Right atrium auricular region (tissue), 2 donors: ENCODE results near the gene EPHA4. TPM values are rescaled to one million over a fixed set of nuclear protein-coding genes. Genes with fewer than 3 reads are reported as not detected.

ENCODE experiments used
- DNase-seq: peaks from one replicate; pipeline ENCODE4 v3.0.0-alpha.2; 2019; ENCODE audit warnings: low spot score
- H3K27ac ChIP-seq, 2 donors: fragments of 200-600 bp; sonication (generic); 1 replicate in 1 of 2; 2 replicates in 1 of 2; pipeline ENCODE4 v1.5.1; 2016 to 2019
- H3K27me3 ChIP-seq, 2 donors: fragments of 200-600 bp; sonication (generic); one replicate each; pipeline versions ENCODE4 v1.5.1 to v1.6.0; 2017 to 2019
- H3K36me3 ChIP-seq: fragments of 200-600 bp; sonication (generic); one replicate; pipeline ENCODE4 v1.5.1; 2016
- H3K4me1 ChIP-seq, 2 donors: fragments of 200-600 bp; sonication (generic); one replicate each; pipeline versions ENCODE4 v1.5.1 to v1.6.0; 2017 to 2019
- H3K4me3 ChIP-seq, 2 donors: fragments of 200-600 bp; sonication (generic); 1 replicate in 1 of 2; 2 replicates in 1 of 2; pipeline ENCODE4 v1.5.1; 2017 to 2019; ENCODE audit warnings: mild to moderate bottlenecking in 1 of 2, moderate library complexity in 1 of 2
- H3K9me3 ChIP-seq, 2 donors: fragments of 200-600 bp; sonication (generic); one replicate each; pipeline ENCODE4 v1.5.1; 2019
- CTCF ChIP-seq, 2 donors: fragments of 200-600 bp; sonication (generic); IDR thresholded peaks; one replicate each; pipeline ENCODE4 v1.5.1; 2019; ENCODE audit warnings: antibody characterized with exemption in 2 of 2
- total RNA-seq, 2 donors: library from RNA; depleted of rRNA; stranded (reverse); fragments of >200 nt; gene quantifications; one replicate each; pipeline ENCODE4 v1.1.0, GENCODE V29; 2016

EPHA4 gene
- total RNA-seq, 2 donors from 2014 or later = 74.2 to 107 TPM

GRCh38 chr2:221468317-221468716, 103.8 kb downstream of the EPHA4 start:
- Histone ChIP-seq H3K4me3 (no peak overlapping the region), H3K36me3 (no peaks in the 10 kb centered on the region), H3K27ac (peak overlapping the region in 1 of 2 donors; percentile 46), H3K27me3 (no peaks in the 10 kb centered on the region), H3K9me3 (no peaks in the 10 kb centered on the region), H3K4me1 (peaks cover 0 to 17% of the 10 kb centered on the region in 2 donors)
- DNase-seq = no peak
- TF ChIP-seq CTCF (IDR thresholded peaks at IDR 0.05) = no peak

GRCh38 chr2:221467610-221468009, 104.5 kb downstream of the EPHA4 start:
- peaks cover 0 to 17% of the 10 kb centered on the region in 2 donors for H3K4me1 ChIP-seq
- no peaks in the 10 kb centered on the region for H3K9me3 ChIP-seq
- no peak overlapping the region for H3K4me3 ChIP-seq
- DNase-seq = no peak
- TF ChIP-seq CTCF (IDR thresholded peaks at IDR 0.05) = no peak
- peak overlapping the region in 1 of 2 donors; percentile 46 for H3K27ac ChIP-seq
- H3K27me3 ChIP-seq = no peaks in the 10 kb centered on the region
- H3K36me3 ChIP-seq = no peaks in the 10 kb centered on the region

GRCh38 chr2:221466744-221467143, 105.4 kb downstream of the EPHA4 start:
- H3K27ac ChIP-seq = no peak overlapping the region
- H3K36me3 ChIP-seq = no peaks in the 10 kb centered on the region

GRCh38 chr2:221465776-221466175, 106.3 kb downstream of the EPHA4 start:
- Histone ChIP-seq H3K27me3 (no peaks in the 10 kb centered on the region), H3K4me3 (no peak overlapping the region), H3K36me3 (no peaks in the 10 kb centered on the region), H3K27ac (peak overlapping the region in 1 of 2 donors; percentile 33), H3K4me1 (peaks cover 0 to 14% of the 10 kb centered on the region in 2 donors), H3K9me3 (no peaks in the 10 kb centered on the region)
- no peak for TF ChIP-seq CTCF (IDR thresholded peaks at IDR 0.05)
- DNase-seq = no peak

More at GRCh38 chr2:221466744-221467143, 105.4 kb downstream of the EPHA4 start:
- H3K4me1 ChIP-seq = peaks cover 0 to 17% of the 10 kb centered on the region in 2 donors
- H3K27me3 ChIP-seq = no peaks in the 10 kb centered on the region
- no peak for TF ChIP-seq CTCF (IDR thresholded peaks at IDR 0.05)
- no peaks in the 10 kb centered on the region for H3K9me3 ChIP-seq
- DNase-seq = no peak
- no peak overlapping the region for H3K4me3 ChIP-seq

GRCh38 chr2:221464971-221465370, 107.1 kb downstream of the EPHA4 start:
- TF ChIP-seq CTCF (IDR thresholded peaks at IDR 0.05) = no peak
- Histone ChIP-seq H3K36me3 (no peaks in the 10 kb centered on the region), H3K4me3 (no peak overlapping the region), H3K27me3 (no peaks in the 10 kb centered on the region), H3K27ac (peak overlapping the region in 1 of 2 donors; percentile 33), H3K9me3 (no peaks in the 10 kb centered on the region), H3K4me1 (peaks cover 0 to 22% of the 10 kb centered on the region in 2 donors)
- DNase-seq = no peak

- no peak for TF ChIP-seq CTCF (IDR thresholded peaks at IDR 0.05)
Observed at GRCh38 chr2:221463241-221463896, 108.7 kb downstream of the EPHA4 start.

More at GRCh38 chr2:221463241-221463896, 108.7 kb downstream of the EPHA4 start:
- Histone ChIP-seq H3K27me3 (no peaks in the 10 kb centered on the region), H3K4me1 (peaks cover 0 to 29% of the 10 kb centered on the region in 2 donors), H3K36me3 (no peaks in the 10 kb centered on the region), H3K4me3 (no peak overlapping the region), H3K9me3 (no peaks in the 10 kb centered on the region), H3K27ac (no peak overlapping the region)
- DNase-seq = no peak
